Measurements from ENCODE around the gene ZNF385B. TPM values are rescaled to one million over a fixed set of nuclear protein-coding genes. Genes with fewer than 3 reads are reported as not detected.

ZNF385B gene
- total and polyA plus RNA-seq, 4 donors = 3.0 to 7.2 (median 3.9) TPM

GRCh38 chr2:179592167-179592936 lies 269.1 kb downstream of the ZNF385B start:
- Histone ChIP-seq H3K27me3 (ENCODE audit: control insufficient read depth in 4 of 4, insufficient read depth in 4 of 4, low read length in 3 of 4) (no peaks in the 10 kb centered on the region), H3K9ac (ENCODE audit: low read depth in 1 of 2, low read length in 2 of 2) (no peak overlapping the region), H3K36me3 (ENCODE audit: control insufficient read depth in 4 of 4, insufficient read depth in 3 of 4, low read depth in 1 of 4, low read length in 3 of 4) (no peaks in the 10 kb centered on the region), H3K4me3 (ENCODE audit: low read depth in 1 of 3, low read length in 3 of 3) (no peak overlapping the region), H3K27ac (ENCODE audit: low read depth in 1 of 2, low read length in 2 of 2) (no peak overlapping the region), H3K9me3 (ENCODE audit: control insufficient read depth in 4 of 4, low read length in 3 of 4) (no peaks in the 10 kb centered on the region), H3K4me1 (ENCODE audit: control insufficient read depth in 4 of 4, insufficient read depth in 4 of 4, low read length in 3 of 4) (no peaks in the 10 kb centered on the region)
- no peak for TF ChIP-seq SP1 (IDR thresholded peaks at IDR 0.05)
- no peak for TF ChIP-seq YY1 (IDR thresholded peaks at IDR 0.05)
- no peak for TF ChIP-seq GABPA (IDR thresholded peaks at IDR 0.05 in 1 of 2, conservative IDR thresholded peaks at IDR 0.05 in 1 of 2)
- TF ChIP-seq ATF3 (IDR thresholded peaks at IDR 0.05) = no peak
- TF ChIP-seq HNF4A (conservative IDR thresholded peaks at IDR 0.05) = no peak
- no peak for TF ChIP-seq FOXA2 (IDR thresholded peaks at IDR 0.05)
- no peak for TF ChIP-seq RXRA (IDR thresholded peaks at IDR 0.05)
- no peak for TF ChIP-seq EGR1 (IDR thresholded peaks at IDR 0.05; ENCODE audit: low read depth in 2 of 2)
- TF ChIP-seq HNF4G (IDR thresholded peaks at IDR 0.05) = no peak
- TF ChIP-seq TAF1 (conservative IDR thresholded peaks at IDR 0.05) = no peak
- TF ChIP-seq NR2F2 (IDR thresholded peaks at IDR 0.05) = no peak
- TF ChIP-seq FOXA1 (IDR thresholded peaks at IDR 0.05) = no peak
- TF ChIP-seq, protein P1, sequence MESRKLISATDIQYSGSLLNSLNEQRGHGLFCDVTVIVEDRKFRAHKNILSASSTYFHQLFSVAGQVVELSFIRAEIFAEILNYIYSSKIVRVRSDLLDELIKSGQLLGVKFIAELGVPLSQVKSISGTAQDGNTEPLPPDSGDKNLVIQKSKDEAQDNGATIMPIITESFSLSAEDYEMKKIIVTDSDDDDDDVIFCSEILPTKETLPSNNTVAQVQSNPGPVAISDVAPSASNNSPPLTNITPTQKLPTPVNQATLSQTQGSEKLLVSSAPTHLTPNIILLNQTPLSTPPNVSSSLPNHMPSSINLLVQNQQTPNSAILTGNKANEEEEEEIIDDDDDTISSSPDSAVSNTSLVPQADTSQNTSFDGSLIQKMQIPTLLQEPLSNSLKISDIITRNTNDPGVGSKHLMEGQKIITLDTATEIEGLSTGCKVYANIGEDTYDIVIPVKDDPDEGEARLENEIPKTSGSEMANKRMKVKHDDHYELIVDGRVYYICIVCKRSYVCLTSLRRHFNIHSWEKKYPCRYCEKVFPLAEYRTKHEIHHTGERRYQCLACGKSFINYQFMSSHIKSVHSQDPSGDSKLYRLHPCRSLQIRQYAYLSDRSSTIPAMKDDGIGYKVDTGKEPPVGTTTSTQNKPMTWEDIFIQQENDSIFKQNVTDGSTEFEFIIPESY (IDR thresholded peaks at IDR 0.05) = no peak
- DNase-seq (ENCODE audit: low spot score) = no peak
- WGBS = 84% methylated on average over 7 of the region's 7 CpGs

DNA sequence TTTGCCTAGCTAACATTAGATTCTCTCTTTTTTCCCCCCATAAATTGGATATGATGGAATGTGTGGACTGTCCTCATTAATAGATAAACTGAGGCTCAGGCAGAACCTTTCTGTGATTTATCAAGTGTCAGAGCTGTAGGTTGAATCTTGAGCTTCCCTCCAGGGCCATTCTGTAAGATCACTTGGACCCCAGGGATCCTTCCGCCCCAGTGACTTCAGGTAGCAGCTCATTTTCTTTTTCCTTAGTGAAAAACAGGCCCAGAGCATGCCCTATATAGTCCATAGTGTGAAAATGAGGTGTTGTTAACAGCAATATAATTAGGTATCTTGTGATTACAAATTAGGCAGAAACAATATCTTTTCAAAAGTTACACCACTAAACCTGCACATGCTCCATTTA lies 269.7 kb downstream of the ZNF385B start:
- Histone ChIP-seq H3K27ac (ENCODE audit: low read depth in 1 of 2, low read length in 2 of 2) (no peak overlapping the region), H3K36me3 (ENCODE audit: control insufficient read depth in 4 of 4, insufficient read depth in 3 of 4, low read depth in 1 of 4, low read length in 3 of 4) (no peaks in the 10 kb centered on the region), H3K9ac (ENCODE audit: low read depth in 1 of 2, low read length in 2 of 2) (no peak overlapping the region), H3K27me3 (ENCODE audit: control insufficient read depth in 4 of 4, insufficient read depth in 4 of 4, low read length in 3 of 4) (no peaks in the 10 kb centered on the region), H3K4me1 (ENCODE audit: control insufficient read depth in 4 of 4, insufficient read depth in 4 of 4, low read length in 3 of 4) (no peaks in the 10 kb centered on the region), H3K9me3 (ENCODE audit: control insufficient read depth in 4 of 4, low read length in 3 of 4) (no peaks in the 10 kb centered on the region), H3K4me3 (ENCODE audit: low read depth in 1 of 3, low read length in 3 of 3) (no peak overlapping the region)
- no peak for DNase-seq (ENCODE audit: low spot score)
- 94% methylated on average over 1 of the region's 1 CpG for WGBS
- TF ChIP-seq, protein P1 (IDR thresholded peaks at IDR 0.05) = no peak
- no peak for TF ChIP-seq RAD21 (IDR thresholded peaks at IDR 0.05)
- TF ChIP-seq FOXA1 (IDR thresholded peaks at IDR 0.05) = no peak
- TF ChIP-seq NR2F2 (IDR thresholded peaks at IDR 0.05) = no peak
- TF ChIP-seq CTCF (IDR thresholded peaks at IDR 0.05; ENCODE audit: low read depth, low read length, missing input control) = no peak
- no peak for TF ChIP-seq HNF4A (conservative IDR thresholded peaks at IDR 0.05)
- no peak for TF ChIP-seq ATF3 (IDR thresholded peaks at IDR 0.05)
- no peak for TF ChIP-seq MAX (IDR thresholded peaks at IDR 0.05)
- TF ChIP-seq FOXA2 (IDR thresholded peaks at IDR 0.05) = no peak
- TF ChIP-seq JUND (IDR thresholded peaks at IDR 0.05) = no peak
- no peak for TF ChIP-seq REST (IDR thresholded peaks at IDR 0.05)
- no peak for TF ChIP-seq SP1 (IDR thresholded peaks at IDR 0.05)
- TF ChIP-seq HNF4G (IDR thresholded peaks at IDR 0.05) = no peak
- TF ChIP-seq EGR1 (IDR thresholded peaks at IDR 0.05; ENCODE audit: low read depth in 2 of 2) = no peak
- no peak for TF ChIP-seq RXRA (IDR thresholded peaks at IDR 0.05)
- no peak for TF ChIP-seq YY1 (IDR thresholded peaks at IDR 0.05)
- no peak for TF ChIP-seq GABPA (IDR thresholded peaks at IDR 0.05 in 1 of 2, conservative IDR thresholded peaks at IDR 0.05 in 1 of 2)
- no peak for TF ChIP-seq TAF1 (conservative IDR thresholded peaks at IDR 0.05)
